Stimulated activated CD4-positive, alpha-beta T cell treated with anti-CD3 and anti-CD28 coated beads, TNF-alpha, amount 100 ng/mL, for 24 hours (primary cell): ENCODE data around the gene MYLK.

ENCODE experiments used
- DNase-seq, 3 experiments: peaks; one replicate each; pipeline ENCODE4 v3.0.0-alpha.2; 2020; ENCODE audit warnings: low read depth in 3 of 3

The MYLK gene

GRCh38 chr3:123595396-123596180 lies 288.5 kb downstream of the MYLK start:
- no peak for DNase-seq

- no peak for DNase-seq
Observed at GRCh38 chr3:123593381-123593780, 290.8 kb downstream of the MYLK start.

- no peak for DNase-seq
Observed at GRCh38 chr3:123590685-123591450, 293.3 kb downstream of the MYLK start.

GRCh38 chr3:123587401-123587800 lies 296.7 kb downstream of the MYLK start:
- DNase-seq, result no peak

GRCh38 chr3:123586968-123587367 lies 297.2 kb downstream of the MYLK start:
- no peak for DNase-seq

- peak; percentile 6 to 40 (median 10) for DNase-seq
Observed at GRCh38 chr3:123586131-123586530, 298.0 kb downstream of the MYLK start.

GRCh38 chr3:123584988-123585937 lies 298.9 kb downstream of the MYLK start, which contains the start of gene HACD2:
HACD2 (minus strand) TSS chr3:123585053; CDS start chr3:123585027, 26 bp downstream.
- peak; percentile 88 to 94 (median 90) for DNase-seq

GRCh38 chr3:123584284-123584987 lies 299.7 kb downstream of the MYLK start:
- DNase-seq, result peak in 2 of 3 experiments; percentile 6 to 7

- no peak for DNase-seq
Observed at GRCh38 chr3:123583561-123583960, 300.6 kb downstream of the MYLK start.

GRCh38 chr3:123582315-123582714 lies 301.8 kb downstream of the MYLK start:
- no peak for DNase-seq

GRCh38 chr3:123576122-123576521 lies 308.0 kb downstream of the MYLK start:
- peak in 1 of 3 experiments; percentile 5 for DNase-seq

GRCh38 chr3:123571973-123572365 lies 312.2 kb downstream of the MYLK start:
- DNase-seq, result no peak

- DNase-seq, result no peak
Observed at GRCh38 chr3:123571264-123571972, 312.7 kb downstream of the MYLK start.

GRCh38 chr3:123568875-123569274 lies 315.3 kb downstream of the MYLK start:
- no peak for DNase-seq

GRCh38 chr3:123568034-123568433 lies 316.1 kb downstream of the MYLK start:
- no peak for DNase-seq

GRCh38 chr3:123564056-123564455 lies 320.1 kb downstream of the MYLK start:
- DNase-seq, result no peak

GRCh38 chr3:123562547-123562946 lies 321.6 kb downstream of the MYLK start:
- no peak for DNase-seq

- no peak for DNase-seq
Observed at GRCh38 chr3:123561188-123561587, 322.9 kb downstream of the MYLK start.
